HepG2 (cell line): Measurements from ENCODE around the gene ASIC2. TPM values are rescaled to one million over a fixed set of nuclear protein-coding genes. Genes with fewer than 3 reads are reported as not detected.

Experiments
- ATAC-seq: fragments of 200-7000 bp; cut with Tn5 transposase; 3 replicates; pipeline ENCODE4 v1.9.1; 2020; ENCODE audit warnings: mild to moderate bottlenecking, moderate library complexity
- BruUV-seq: library from RNA; stranded (reverse); fragments of 400-500 nt; replicated peaks from 2 replicates; lab custom pipeline; 2021; lab: Mats Ljungman, UMichigan
- CTCF ChIA-PET: fragments of 300-600 bp; formaldehyde crosslinking; extraction: SDS; loops from one replicate; lab custom pipeline; 2021; ENCODE audit warnings: low total read pairs, inconsistent platforms, low intra/inter-chr PET ratio; lab: Yijun Ruan, JAX
- POLR2A ChIA-PET: fragments of 350-600 bp; sonication (Branson Sonifier 250); formaldehyde crosslinking; loops from one replicate; lab custom pipeline; 2020; ENCODE audit warnings: antibody characterized with exemption, inconsistent platforms; lab: Yijun Ruan, JAX
- DNase-seq: peaks from one replicate; pipeline ENCODE4 v3.0.0-alpha.2; 2015; ENCODE audit warnings: low spot score
- FAIRE-seq: peaks from 3 replicates; lab custom pipeline; 2011; peaks lifted over from hg19 to GRCh38; lab: Jason Lieb, UNC
- H2AFZ ChIP-seq: one replicate; pipeline ENCODE4 v1.6.1; 2011; ENCODE audit warnings: low read length, inconsistent platforms
- H3K27ac ChIP-seq: fragments of 300-600 bp; 3 replicates; pipeline ENCODE4 v1.8.0; 2011; ENCODE audit warnings: mixed run types, mild to moderate bottlenecking, mixed read lengths, low read length, inconsistent platforms; ENCODE audit not compliant: insufficient read depth; ENCODE audit errors: extremely low read length
- H3K27me3 ChIP-seq, 2 experiments: fragments of 200-600 bp in 1 of 2; 2 replicates in 1 of 2; 3 replicates in 1 of 2; pipeline versions ENCODE4 v1.6.0 to v1.8.0; 2011; ENCODE audit warnings: low read length in 2 of 2, mild to moderate bottlenecking in 2 of 2, moderate library complexity in 2 of 2, inconsistent platforms in 1 of 2; ENCODE audit not compliant: insufficient read depth in 2 of 2, control insufficient read depth in 1 of 2
- H3K36me3 ChIP-seq, 2 experiments: fragments of 200-600 bp in 1 of 2; replicated peaks in 1 of 2; 2 replicates in 1 of 2; 3 replicates in 1 of 2; pipeline versions ENCODE4 v1.5.1 to v1.8.0; 2011; ENCODE audit warnings: low read length in 2 of 2, inconsistent platforms in 1 of 2; ENCODE audit not compliant: insufficient read depth in 2 of 2, control insufficient read depth in 1 of 2
- H3K4me1 ChIP-seq: 2 replicates; pipeline ENCODE4 v1.5.1; 2012; ENCODE audit warnings: low read length, inconsistent platforms; ENCODE audit not compliant: insufficient read depth
- H3K4me2 ChIP-seq: 2 replicates; pipeline ENCODE4 v1.6.0; 2011; ENCODE audit warnings: low read depth, low read length, inconsistent platforms
- H3K4me3 ChIP-seq, 3 experiments: fragments of 200-600 bp in 1 of 3; sonication (generic), shearing (Covaris generic) in 1 of 3; replicated peaks in 1 of 3; 2 replicates each; pipeline ENCODE4 v1.5.1; 2011 to 2016; ENCODE audit warnings: low read length in 3 of 3, inconsistent platforms in 2 of 3, low read depth in 2 of 3, mild to moderate bottlenecking in 2 of 3, control low read depth in 1 of 3, mixed read lengths in 1 of 3; ENCODE audit not compliant: insufficient read depth in 1 of 3
- H3K79me2 ChIP-seq: one replicate; pipeline ENCODE4 v1.6.1; 2011; ENCODE audit warnings: low read length, inconsistent platforms; ENCODE audit not compliant: insufficient read depth
- H3K9ac ChIP-seq: 2 replicates; pipeline ENCODE4 v1.6.0; 2011; ENCODE audit warnings: mild to moderate bottlenecking, low read depth, low read length, inconsistent platforms; ENCODE audit not compliant: insufficient read depth
- H3K9me3 ChIP-seq: 2 replicates; pipeline ENCODE4 v1.5.1; 2012; ENCODE audit warnings: mild to moderate bottlenecking, low read length
- H4K20me1 ChIP-seq: 2 replicates; pipeline ENCODE4 v1.6.0; 2011; ENCODE audit warnings: inconsistent platforms, mild to moderate bottlenecking, low read length, moderate library complexity; ENCODE audit not compliant: insufficient read depth
- ADNP ChIP-seq: sonication (generic); formaldehyde crosslinking; IDR thresholded peaks from 2 replicates; pipeline ENCODE4 v1.4.0; 2020; ENCODE audit warnings: missing genetic modification reagents
- EHMT2 ChIP-seq: fragments of 200-600 bp; sonication (generic); IDR thresholded peaks from 2 replicates; pipeline ENCODE4 v1.7.0; 2017; ENCODE audit warnings: antibody characterized with exemption, low read depth, low read length, borderline replicate concordance
- ELF4 ChIP-seq: sonication (generic); formaldehyde crosslinking; IDR thresholded peaks from 2 replicates; pipeline ENCODE4 v1.5.0; 2020; ENCODE audit warnings: missing genetic modification reagents, mild to moderate bottlenecking, moderate library complexity, borderline replicate concordance
- ESRRA ChIP-seq: sonication (generic); formaldehyde crosslinking; IDR thresholded peaks from 2 replicates; pipeline ENCODE4 v1.5.1; 2020; ENCODE audit warnings: mild to moderate bottlenecking, low read depth, missing genetic modification reagents
- GPN1 ChIP-seq: sonication (generic); formaldehyde crosslinking; IDR thresholded peaks from 2 replicates; pipeline ENCODE4 v1.5.1; 2020; ENCODE audit warnings: missing genetic modification reagents, borderline replicate concordance
- NCOA5 ChIP-seq: sonication (generic); formaldehyde crosslinking; IDR thresholded peaks from 2 replicates; pipeline ENCODE4 v1.4.0; 2020; ENCODE audit warnings: missing genetic modification reagents
- ZBTB3 ChIP-seq: sonication (generic); formaldehyde crosslinking; IDR thresholded peaks from 2 replicates; pipeline ENCODE4 v1.4.0; 2020; ENCODE audit warnings: low read depth, mild to moderate bottlenecking, moderate library complexity, missing genetic modification reagents, borderline replicate concordance
- ZBTB7B ChIP-seq: sonication (generic); formaldehyde crosslinking; IDR thresholded peaks from 2 replicates; pipeline ENCODE4 v1.4.0; 2020; ENCODE audit warnings: missing genetic modification reagents
- ZSCAN12 ChIP-seq: sonication (generic); formaldehyde crosslinking; IDR thresholded peaks from 2 replicates; pipeline ENCODE4 v1.9.0; 2021; ENCODE audit warnings: mild to moderate bottlenecking, missing genetic modification reagents
- WGBS: methylation state at CpG from one replicate; pipeline ENCODE4 v1.1.6; 2017; ENCODE audit warnings: low lambda C conversion rate; 5-methylcytosine and 5-hydroxymethylcytosine counted together
- in situ Hi-C: cut with HindIII; loops from 2 replicates; pipeline ENCODE4 v1.10.0; 2017; ENCODE audit warnings: low pct_unique_long_range_greater_than_20kb; ENCODE audit not compliant: extremely low pct_ligation_motif_present
- intact Hi-C: fragments of 100-400 bp; cut with micrococcal nuclease; formaldehyde crosslinking; loops from one replicate; pipeline ENCODE4 v1.10.0; 2022; ENCODE audit not compliant: unreplicated experiment
- polyA plus RNA-seq, 8 experiments: library from polyadenylated mRNA; depleted of rRNA in 3 of 8; stranded (reverse) in 7 of 8; unstranded in 1 of 8; fragments of >200 nt; fragmentation: Illumina TruSeq in 4 of 8; extraction: Trizol in 4 of 8; gene quantifications; 2 replicates each; pipeline versions ENCODE4 v1.2.1 to v1.2.3, GENCODE V29; 2011 to 2016; ENCODE audit warnings: low read depth in 4 of 8, missing spikeins in 1 of 8, mixed read lengths in 1 of 8; ENCODE audit not compliant: insufficient read depth in 1 of 8
- total RNA-seq, 5 experiments: library from RNA; depleted of rRNA; stranded (reverse); fragments of >200 nt; fragmentation: Illumina TruSeq; extraction: Trizol; gene quantifications; 2 replicates each; pipeline ENCODE4 v1.2.3, GENCODE V29; 2016; ENCODE audit warnings: low read depth in 1 of 5
- TF ChIP-seq, protein P1 (sequence below): sonication (generic); formaldehyde crosslinking; IDR thresholded peaks from 2 replicates; pipeline ENCODE4 v1.5.0; 2020; ENCODE audit warnings: mild to moderate bottlenecking, missing genetic modification reagents
- TF ChIP-seq, protein P2 (sequence below): IDR thresholded peaks from 2 replicates; pipeline ENCODE4 v1.6.1; 2016; ENCODE audit warnings: missing compliant biosample characterization, missing genetic modification reagents, borderline replicate concordance

The ASIC2 gene
- total and polyA plus RNA-seq, 2 of the 13 experiments (the other 11 are each of a cell fraction or from before 2014, with no cell fraction given): not detected

DNA sequence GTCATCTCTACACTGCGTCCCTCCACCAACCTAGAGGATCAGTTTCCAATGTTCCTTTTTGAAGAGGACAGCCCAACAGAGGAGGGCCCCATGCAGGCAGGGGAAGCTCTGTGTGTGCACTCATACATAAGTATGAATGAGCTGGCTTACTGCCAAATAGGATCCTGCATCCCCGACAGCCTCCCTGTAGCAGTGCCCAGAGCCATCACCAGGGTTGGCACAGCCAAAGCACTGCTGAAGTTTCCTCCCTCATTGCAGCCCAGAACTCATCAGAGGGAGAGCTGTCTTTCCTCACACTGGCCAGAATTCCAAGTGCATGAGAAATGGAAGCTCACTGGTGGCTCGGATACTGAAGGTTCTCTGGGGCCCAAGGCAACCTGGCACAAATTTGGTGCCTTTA, 114.4 kb downstream of the ASIC2 start:
- WGBS: 0% methylated on average over 1 of the region's 3 CpGs
- no peak overlapping the region for H3K27ac ChIP-seq
- TF ChIP-seq, protein P1, sequence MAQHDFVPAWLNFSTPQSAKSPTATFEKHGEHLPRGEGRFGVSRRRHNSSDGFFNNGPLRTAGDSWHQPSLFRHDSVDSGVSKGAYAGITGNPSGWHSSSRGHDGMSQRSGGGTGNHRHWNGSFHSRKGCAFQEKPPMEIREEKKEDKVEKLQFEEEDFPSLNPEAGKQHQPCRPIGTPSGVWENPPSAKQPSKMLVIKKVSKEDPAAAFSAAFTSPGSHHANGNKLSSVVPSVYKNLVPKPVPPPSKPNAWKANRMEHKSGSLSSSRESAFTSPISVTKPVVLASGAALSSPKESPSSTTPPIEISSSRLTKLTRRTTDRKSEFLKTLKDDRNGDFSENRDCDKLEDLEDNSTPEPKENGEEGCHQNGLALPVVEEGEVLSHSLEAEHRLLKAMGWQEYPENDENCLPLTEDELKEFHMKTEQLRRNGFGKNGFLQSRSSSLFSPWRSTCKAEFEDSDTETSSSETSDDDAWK: no peak
- TF ChIP-seq ELF4 (no peak), ZBTB3 (CRISPR knock-in tag) (no peak), ESRRA (CRISPR knock-in tag) (no peak), GPN1 (no peak), ZSCAN12 (no peak), EHMT2 (no peak), NCOA5 (CRISPR knock-in tag) (no peak), ADNP (no peak), ZBTB7B (CRISPR knock-in tag) (no peak)
- TF ChIP-seq, protein P2, sequence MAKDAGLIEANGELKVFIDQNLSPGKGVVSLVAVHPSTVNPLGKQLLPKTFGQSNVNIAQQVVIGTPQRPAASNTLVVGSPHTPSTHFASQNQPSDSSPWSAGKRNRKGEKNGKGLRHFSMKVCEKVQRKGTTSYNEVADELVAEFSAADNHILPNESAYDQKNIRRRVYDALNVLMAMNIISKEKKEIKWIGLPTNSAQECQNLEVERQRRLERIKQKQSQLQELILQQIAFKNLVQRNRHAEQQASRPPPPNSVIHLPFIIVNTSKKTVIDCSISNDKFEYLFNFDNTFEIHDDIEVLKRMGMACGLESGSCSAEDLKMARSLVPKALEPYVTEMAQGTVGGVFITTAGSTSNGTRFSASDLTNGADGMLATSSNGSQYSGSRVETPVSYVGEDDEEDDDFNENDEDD (CRISPR knock-in tag): no peak
- H2AFZ ChIP-seq: no peak overlapping the region
- no peaks in the 10 kb centered on the region for H4K20me1 ChIP-seq
- H3K4me1 ChIP-seq: no peaks in the 10 kb centered on the region
- ChIA-PET CTCF (no interaction called here), POLR2A (no interaction called here)
- intact Hi-C loops: no loop called here
- H3K9me3 ChIP-seq: no peaks in the 10 kb centered on the region
- peaks cover 0 to 3% of the 10 kb centered on the region in 2 experiments; a peak in 1 of 5 replicates for H3K27me3 ChIP-seq
- FAIRE-seq (no peak), DNase-seq (no peak), ATAC-seq (no peak)
- H3K4me3 ChIP-seq: no peak overlapping the region
- no peak overlapping the region for H3K9ac ChIP-seq
- no peak overlapping the region for H3K4me2 ChIP-seq
- in situ Hi-C loops: no loop called here
- H3K36me3 ChIP-seq: no peaks in the 10 kb centered on the region
- BruUV-seq: no TSS peak
- H3K79me2 ChIP-seq: no peaks in the 10 kb centered on the region
